ENCODE results near the gene SIK3. TPM values are rescaled to one million over a fixed set of nuclear protein-coding genes. Genes with fewer than 3 reads are reported as not detected.

Gene SIK3
- total and polyA plus RNA-seq, 2 experiments from 2014 or later: 6.1 to 33.9 TPM

- DNase-seq (ENCODE audit: low spot score) (no peak), ATAC-seq (no peak)
- H3K9me2 ChIP-seq (ENCODE audit: insufficient read depth): no peaks in the 10 kb centered on the region
- no peaks in the 10 kb centered on the region for H3F3A ChIP-seq (replicated peaks; ENCODE audit: low read depth)
- no peaks in the 10 kb centered on the region for H3K36me3 ChIP-seq (ENCODE audit: insufficient read depth)
- no peak overlapping the region for H3K4me3 Mint-ChIP-seq
- no peak overlapping the region for H2AFZ ChIP-seq
- peaks cover 64% of the 10 kb centered on the region for H3K79me2 ChIP-seq (replicated peaks; ENCODE audit: insufficient read depth)
- no peaks in the 10 kb centered on the region for H3K9me3 Mint-ChIP-seq
- H3K27ac Mint-ChIP-seq: no peak overlapping the region
- H3K36me3 Mint-ChIP-seq (ENCODE audit: low read depth): no peaks in the 10 kb centered on the region
- TF ChIP-seq, protein P1, sequence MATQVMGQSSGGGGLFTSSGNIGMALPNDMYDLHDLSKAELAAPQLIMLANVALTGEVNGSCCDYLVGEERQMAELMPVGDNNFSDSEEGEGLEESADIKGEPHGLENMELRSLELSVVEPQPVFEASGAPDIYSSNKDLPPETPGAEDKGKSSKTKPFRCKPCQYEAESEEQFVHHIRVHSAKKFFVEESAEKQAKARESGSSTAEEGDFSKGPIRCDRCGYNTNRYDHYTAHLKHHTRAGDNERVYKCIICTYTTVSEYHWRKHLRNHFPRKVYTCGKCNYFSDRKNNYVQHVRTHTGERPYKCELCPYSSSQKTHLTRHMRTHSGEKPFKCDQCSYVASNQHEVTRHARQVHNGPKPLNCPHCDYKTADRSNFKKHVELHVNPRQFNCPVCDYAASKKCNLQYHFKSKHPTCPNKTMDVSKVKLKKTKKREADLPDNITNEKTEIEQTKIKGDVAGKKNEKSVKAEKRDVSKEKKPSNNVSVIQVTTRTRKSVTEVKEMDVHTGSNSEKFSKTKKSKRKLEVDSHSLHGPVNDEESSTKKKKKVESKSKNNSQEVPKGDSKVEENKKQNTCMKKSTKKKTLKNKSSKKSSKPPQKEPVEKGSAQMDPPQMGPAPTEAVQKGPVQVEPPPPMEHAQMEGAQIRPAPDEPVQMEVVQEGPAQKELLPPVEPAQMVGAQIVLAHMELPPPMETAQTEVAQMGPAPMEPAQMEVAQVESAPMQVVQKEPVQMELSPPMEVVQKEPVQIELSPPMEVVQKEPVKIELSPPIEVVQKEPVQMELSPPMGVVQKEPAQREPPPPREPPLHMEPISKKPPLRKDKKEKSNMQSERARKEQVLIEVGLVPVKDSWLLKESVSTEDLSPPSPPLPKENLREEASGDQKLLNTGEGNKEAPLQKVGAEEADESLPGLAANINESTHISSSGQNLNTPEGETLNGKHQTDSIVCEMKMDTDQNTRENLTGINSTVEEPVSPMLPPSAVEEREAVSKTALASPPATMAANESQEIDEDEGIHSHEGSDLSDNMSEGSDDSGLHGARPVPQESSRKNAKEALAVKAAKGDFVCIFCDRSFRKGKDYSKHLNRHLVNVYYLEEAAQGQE (IDR thresholded peaks at IDR 0.05; ENCODE audit: unreplicated experiment): no peak
- TF ChIP-seq, protein P2, sequence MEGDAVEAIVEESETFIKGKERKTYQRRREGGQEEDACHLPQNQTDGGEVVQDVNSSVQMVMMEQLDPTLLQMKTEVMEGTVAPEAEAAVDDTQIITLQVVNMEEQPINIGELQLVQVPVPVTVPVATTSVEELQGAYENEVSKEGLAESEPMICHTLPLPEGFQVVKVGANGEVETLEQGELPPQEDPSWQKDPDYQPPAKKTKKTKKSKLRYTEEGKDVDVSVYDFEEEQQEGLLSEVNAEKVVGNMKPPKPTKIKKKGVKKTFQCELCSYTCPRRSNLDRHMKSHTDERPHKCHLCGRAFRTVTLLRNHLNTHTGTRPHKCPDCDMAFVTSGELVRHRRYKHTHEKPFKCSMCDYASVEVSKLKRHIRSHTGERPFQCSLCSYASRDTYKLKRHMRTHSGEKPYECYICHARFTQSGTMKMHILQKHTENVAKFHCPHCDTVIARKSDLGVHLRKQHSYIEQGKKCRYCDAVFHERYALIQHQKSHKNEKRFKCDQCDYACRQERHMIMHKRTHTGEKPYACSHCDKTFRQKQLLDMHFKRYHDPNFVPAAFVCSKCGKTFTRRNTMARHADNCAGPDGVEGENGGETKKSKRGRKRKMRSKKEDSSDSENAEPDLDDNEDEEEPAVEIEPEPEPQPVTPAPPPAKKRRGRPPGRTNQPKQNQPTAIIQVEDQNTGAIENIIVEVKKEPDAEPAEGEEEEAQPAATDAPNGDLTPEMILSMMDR (conservative IDR thresholded peaks at IDR 0.05; ENCODE audit: low read depth in 2 of 2): no peak
- no peak for TF ChIP-seq CREB1 (CRISPR knock-in tag; IDR thresholded peaks at IDR 0.05; ENCODE audit: low read depth)
- no peak for TF ChIP-seq EZH2 (IDR thresholded peaks at IDR 0.05; ENCODE audit: low read depth, unreplicated experiment)
- TF ChIP-seq ZNF331 (CRISPR knock-in tag; IDR thresholded peaks at IDR 0.05; ENCODE audit: low read depth): no peak
- no peak for TF ChIP-seq EZH2phosphoT487 (IDR thresholded peaks at IDR 0.05; ENCODE audit: unreplicated experiment)
- no peak for TF ChIP-seq JUNB (IDR thresholded peaks at IDR 0.05; ENCODE audit: unreplicated experiment)
- no peak for TF ChIP-seq STAT1 (IDR thresholded peaks at IDR 0.05; ENCODE audit: unreplicated experiment)
- TF ChIP-seq ZNF114 (CRISPR knock-in tag; IDR thresholded peaks at IDR 0.05): no peak
- H3K27ac ChIP-seq (ENCODE audit: low read depth): peak overlapping the region; percentile 8; the same call in 1 of the 2 replicates
- peaks cover 7% of the 10 kb centered on the region; the same call in 1 of the 2 replicates for H3K4me1 ChIP-seq (ENCODE audit: insufficient read depth)
- no peaks in the 10 kb centered on the region for H3K27me3 ChIP-seq (ENCODE audit: insufficient read depth)
- H3K4me3 ChIP-seq: no peak overlapping the region
- H3K4me2 ChIP-seq: no peak overlapping the region
- peaks cover 14% of the 10 kb centered on the region; the same call in 2 of the 3 replicates for H3K4me1 Mint-ChIP-seq
- H3K27me3 Mint-ChIP-seq (ENCODE audit: insufficient read depth, low read depth, poor library complexity): no peaks in the 10 kb centered on the region
- peaks cover 21% of the 10 kb centered on the region for H4K20me1 ChIP-seq (replicated peaks; ENCODE audit: insufficient read depth)
Measured at GRCh38 chr11:117045956-117046355, 52.3 kb downstream of the SIK3 start.

DNA sequence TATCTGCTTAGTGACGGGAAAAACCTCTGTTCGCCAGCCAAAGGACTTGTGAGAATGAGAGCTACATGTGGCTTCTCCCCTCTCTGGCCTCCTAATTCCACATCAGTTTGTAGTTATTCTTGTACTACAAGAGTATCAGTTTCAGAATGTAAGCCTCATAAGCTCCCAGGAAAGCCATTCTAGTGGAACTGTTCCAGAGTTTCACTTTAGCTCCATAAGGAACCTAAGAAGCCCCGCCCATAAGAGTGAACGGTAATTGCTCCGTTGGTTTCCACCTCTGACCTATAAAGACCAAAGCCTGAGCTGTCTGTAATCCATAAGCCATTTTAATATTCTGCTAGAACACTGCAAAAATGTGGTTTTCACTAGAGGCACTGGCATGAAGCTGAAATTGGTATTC, 53.0 kb downstream of the SIK3 start:
- Histone ChIP-seq H3K27me3 (ENCODE audit: insufficient read depth) (no peaks in the 10 kb centered on the region), H3K9me2 (ENCODE audit: insufficient read depth) (no peaks in the 10 kb centered on the region), H3K4me3 (no peak overlapping the region), H3F3A (replicated peaks; ENCODE audit: low read depth) (no peaks in the 10 kb centered on the region), H2AFZ (no peak overlapping the region), H3K4me2 (no peak overlapping the region), H3K4me1 (ENCODE audit: insufficient read depth) (peaks cover 7% of the 10 kb centered on the region; the same call in 1 of the 2 replicates), H3K79me2 (replicated peaks; ENCODE audit: insufficient read depth) (peaks cover 65% of the 10 kb centered on the region), H3K27ac (ENCODE audit: low read depth) (no peak overlapping the region; the same call in 1 of the 2 replicates), H4K20me1 (replicated peaks; ENCODE audit: insufficient read depth) (peaks cover 26% of the 10 kb centered on the region), H3K36me3 (ENCODE audit: insufficient read depth) (no peaks in the 10 kb centered on the region)
- Mint-ChIP-seq H3K4me1 (peaks cover 10% of the 10 kb centered on the region; the same call in 2 of the 3 replicates), H3K27me3 (ENCODE audit: insufficient read depth, low read depth, poor library complexity) (no peaks in the 10 kb centered on the region), H3K36me3 (ENCODE audit: low read depth) (no peaks in the 10 kb centered on the region), H3K9me3 (no peaks in the 10 kb centered on the region), H3K27ac (no peak overlapping the region), H3K4me3 (no peak overlapping the region)
- DNase-seq (ENCODE audit: low spot score) (peak; percentile 34), ATAC-seq (peak; percentile 49; the same call in 2 of the 3 replicates)
- TF ChIP-seq, protein P3, sequence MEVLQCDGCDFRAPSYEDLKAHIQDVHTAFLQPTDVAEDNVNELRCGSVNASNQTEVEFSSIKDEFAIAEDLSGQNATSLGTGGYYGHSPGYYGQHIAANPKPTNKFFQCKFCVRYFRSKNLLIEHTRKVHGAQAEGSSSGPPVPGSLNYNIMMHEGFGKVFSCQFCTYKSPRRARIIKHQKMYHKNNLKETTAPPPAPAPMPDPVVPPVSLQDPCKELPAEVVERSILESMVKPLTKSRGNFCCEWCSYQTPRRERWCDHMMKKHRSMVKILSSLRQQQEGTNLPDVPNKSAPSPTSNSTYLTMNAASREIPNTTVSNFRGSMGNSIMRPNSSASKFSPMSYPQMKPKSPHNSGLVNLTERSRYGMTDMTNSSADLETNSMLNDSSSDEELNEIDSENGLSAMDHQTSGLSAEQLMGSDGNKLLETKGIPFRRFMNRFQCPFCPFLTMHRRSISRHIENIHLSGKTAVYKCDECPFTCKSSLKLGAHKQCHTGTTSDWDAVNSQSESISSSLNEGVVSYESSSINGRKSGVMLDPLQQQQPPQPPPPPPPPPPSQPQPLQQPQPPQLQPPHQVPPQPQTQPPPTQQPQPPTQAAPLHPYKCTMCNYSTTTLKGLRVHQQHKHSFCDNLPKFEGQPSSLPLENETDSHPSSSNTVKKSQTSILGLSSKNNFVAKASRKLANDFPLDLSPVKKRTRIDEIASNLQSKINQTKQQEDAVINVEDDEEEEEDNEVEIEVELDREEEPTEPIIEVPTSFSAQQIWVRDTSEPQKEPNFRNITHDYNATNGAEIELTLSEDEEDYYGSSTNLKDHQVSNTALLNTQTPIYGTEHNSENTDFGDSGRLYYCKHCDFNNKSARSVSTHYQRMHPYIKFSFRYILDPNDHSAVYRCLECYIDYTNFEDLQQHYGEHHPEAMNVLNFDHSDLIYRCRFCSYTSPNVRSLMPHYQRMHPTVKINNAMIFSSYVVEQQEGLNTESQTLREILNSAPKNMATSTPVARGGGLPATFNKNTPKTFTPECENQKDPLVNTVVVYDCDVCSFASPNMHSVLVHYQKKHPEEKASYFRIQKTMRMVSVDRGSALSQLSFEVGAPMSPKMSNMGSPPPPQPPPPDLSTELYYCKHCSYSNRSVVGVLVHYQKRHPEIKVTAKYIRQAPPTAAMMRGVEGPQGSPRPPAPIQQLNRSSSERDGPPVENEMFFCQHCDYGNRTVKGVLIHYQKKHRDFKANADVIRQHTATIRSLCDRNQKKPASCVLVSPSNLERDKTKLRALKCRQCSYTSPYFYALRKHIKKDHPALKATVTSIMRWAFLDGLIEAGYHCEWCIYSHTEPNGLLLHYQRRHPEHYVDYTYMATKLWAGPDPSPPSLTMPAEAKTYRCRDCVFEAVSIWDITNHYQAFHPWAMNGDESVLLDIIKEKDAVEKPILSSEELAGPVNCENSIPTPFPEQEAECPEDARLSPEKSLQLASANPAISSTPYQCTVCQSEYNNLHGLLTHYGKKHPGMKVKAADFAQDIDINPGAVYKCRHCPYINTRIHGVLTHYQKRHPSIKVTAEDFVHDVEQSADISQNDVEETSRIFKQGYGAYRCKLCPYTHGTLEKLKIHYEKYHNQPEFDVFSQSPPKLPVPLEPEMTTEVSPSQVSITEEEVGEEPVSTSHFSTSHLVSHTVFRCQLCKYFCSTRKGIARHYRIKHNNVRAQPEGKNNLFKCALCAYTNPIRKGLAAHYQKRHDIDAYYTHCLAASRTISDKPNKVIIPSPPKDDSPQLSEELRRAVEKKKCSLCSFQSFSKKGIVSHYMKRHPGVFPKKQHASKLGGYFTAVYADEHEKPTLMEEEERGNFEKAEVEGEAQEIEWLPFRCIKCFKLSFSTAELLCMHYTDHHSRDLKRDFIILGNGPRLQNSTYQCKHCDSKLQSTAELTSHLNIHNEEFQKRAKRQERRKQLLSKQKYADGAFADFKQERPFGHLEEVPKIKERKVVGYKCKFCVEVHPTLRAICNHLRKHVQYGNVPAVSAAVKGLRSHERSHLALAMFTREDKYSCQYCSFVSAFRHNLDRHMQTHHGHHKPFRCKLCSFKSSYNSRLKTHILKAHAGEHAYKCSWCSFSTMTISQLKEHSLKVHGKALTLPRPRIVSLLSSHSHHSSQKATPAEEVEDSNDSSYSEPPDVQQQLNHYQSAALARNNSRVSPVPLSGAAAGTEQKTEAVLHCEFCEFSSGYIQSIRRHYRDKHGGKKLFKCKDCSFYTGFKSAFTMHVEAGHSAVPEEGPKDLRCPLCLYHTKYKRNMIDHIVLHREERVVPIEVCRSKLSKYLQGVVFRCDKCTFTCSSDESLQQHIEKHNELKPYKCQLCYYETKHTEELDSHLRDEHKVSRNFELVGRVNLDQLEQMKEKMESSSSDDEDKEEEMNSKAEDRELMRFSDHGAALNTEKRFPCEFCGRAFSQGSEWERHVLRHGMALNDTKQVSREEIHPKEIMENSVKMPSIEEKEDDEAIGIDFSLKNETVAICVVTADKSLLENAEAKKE (CRISPR knock-in tag; IDR thresholded peaks at IDR 0.05): no peak
- TF ChIP-seq EZH2phosphoT487 (IDR thresholded peaks at IDR 0.05; ENCODE audit: unreplicated experiment): no peak

Data from GM23338 (cell line).